Measurements from ENCODE around the gene HMGB2. TPM values are rescaled to one million over a fixed set of nuclear protein-coding genes. Genes with fewer than 3 reads are reported as not detected.

The HMGB2 gene
- total RNA-seq, 1 experiment from 2014 or later, result 326 TPM

GRCh38 chr4:173332963-173333657, 1.0 kb downstream of the HMGB2 start:
- peaks cover 53% of the 10 kb centered on the region for H3K36me3 Mint-ChIP-seq (ENCODE audit: insufficient read depth, unreplicated experiment)
- intact Hi-C loops (cut with micrococcal nuclease; ENCODE audit: unreplicated experiment), result loop anchor here (10.0 kb wide), 1 partner anchor 862 kb away; no protein-coding TSS in a partner anchor
- peak in 1 of 2 experiments; percentile 12 for DNase-seq
- BruUV-seq (replicated peaks), result no TSS peak
- H3K27ac Mint-ChIP-seq (ENCODE audit: unreplicated experiment), result peak overlapping the region; percentile 98
- peaks cover 14% of the 10 kb centered on the region for H3K4me1 ChIP-seq
- H3K9me3 Mint-ChIP-seq (ENCODE audit: unreplicated experiment), result no peaks in the 10 kb centered on the region
- peaks cover 15% of the 10 kb centered on the region for H3K4me1 Mint-ChIP-seq (ENCODE audit: low read depth, unreplicated experiment)
- H3K4me3 Mint-ChIP-seq (ENCODE audit: unreplicated experiment), result peak overlapping the region; percentile 86
- no peaks in the 10 kb centered on the region; the same call in 1 of the 2 replicates for H3K36me3 ChIP-seq (ENCODE audit: control insufficient read depth, insufficient read depth, low read length)
- CTCF ChIA-PET, result interaction anchor here (0.8 to 1.3 kb wide), 2 partner anchors 12 to 37 kb away, joined by 3 read pairs; partner anchors contain the start of gene SAP30
- POLR2A ChIA-PET, result interaction anchor here (3.1 kb wide), 1 partner anchor 38 kb away, joined by 113 read pairs; the partner anchor contains the start of gene SAP30
- no peaks in the 10 kb centered on the region for H3K27me3 Mint-ChIP-seq (ENCODE audit: insufficient read depth, unreplicated experiment)
- H3K9me3 ChIP-seq, result no peaks in the 10 kb centered on the region
- no peaks in the 10 kb centered on the region for H3K27me3 ChIP-seq (replicated peaks; ENCODE audit: control insufficient read depth, insufficient read depth, low read length)
- no peak for TF ChIP-seq CTCF (IDR thresholded peaks at IDR 0.05; ENCODE audit: insufficient read depth in 1 of 2, low read depth in 1 of 2, low read length in 1 of 2, severe bottlenecking in 1 of 2, unreplicated experiment in 1 of 2)
- peak overlapping the region; percentile 84 for H3K4me3 ChIP-seq (ENCODE audit: low read depth, low read length)

- peaks cover 15% of the 10 kb centered on the region for H3K4me1 Mint-ChIP-seq (ENCODE audit: low read depth, unreplicated experiment)
- peak overlapping the region; percentile 86 for H3K4me3 Mint-ChIP-seq (ENCODE audit: unreplicated experiment)
- CTCF ChIA-PET, result no interaction called here
- H3K27me3 Mint-ChIP-seq (ENCODE audit: insufficient read depth, unreplicated experiment), result no peaks in the 10 kb centered on the region
- peaks cover 14% of the 10 kb centered on the region for H3K4me1 ChIP-seq
- BruUV-seq (replicated peaks), result no TSS peak
- H3K9me3 ChIP-seq, result no peaks in the 10 kb centered on the region
- intact Hi-C loops (cut with micrococcal nuclease; ENCODE audit: unreplicated experiment), result loop anchor here (10.0 kb wide), 1 partner anchor 863 kb away; no protein-coding TSS in a partner anchor
- H3K36me3 Mint-ChIP-seq (ENCODE audit: insufficient read depth, unreplicated experiment), result peaks cover 58% of the 10 kb centered on the region
- POLR2A ChIA-PET, result interaction anchor here (1.2 kb wide), 1 partner anchor 38 kb away, joined by 17 read pairs; the partner anchor contains the start of gene SAP30
- H3K27ac Mint-ChIP-seq (ENCODE audit: unreplicated experiment), result peak overlapping the region; percentile 98
- no peak for DNase-seq
- H3K9me3 Mint-ChIP-seq (ENCODE audit: unreplicated experiment), result no peaks in the 10 kb centered on the region
- no peak overlapping the region for H3K4me3 ChIP-seq (ENCODE audit: low read depth, low read length)
- no peaks in the 10 kb centered on the region for H3K27me3 ChIP-seq (replicated peaks; ENCODE audit: control insufficient read depth, insufficient read depth, low read length)
- no peak for TF ChIP-seq CTCF (IDR thresholded peaks at IDR 0.05; ENCODE audit: insufficient read depth in 1 of 2, low read depth in 1 of 2, low read length in 1 of 2, severe bottlenecking in 1 of 2, unreplicated experiment in 1 of 2)
- H3K36me3 ChIP-seq (ENCODE audit: control insufficient read depth, insufficient read depth, low read length), result no peaks in the 10 kb centered on the region; the same call in 1 of the 2 replicates
Observed at GRCh38 chr4:173332021-173332487, 2.1 kb downstream of the HMGB2 start.

- no peak for DNase-seq
- POLR2A ChIA-PET, result interaction anchor here (1.2 kb wide), 2 partner anchors 39 to 40 kb away, joined by 3 to 17 read pairs; partner anchors contain the start of gene SAP30
- H3K36me3 ChIP-seq (ENCODE audit: control insufficient read depth, insufficient read depth, low read length), result no peaks in the 10 kb centered on the region; the same call in 1 of the 2 replicates
- no peaks in the 10 kb centered on the region for H3K27me3 Mint-ChIP-seq (ENCODE audit: insufficient read depth, unreplicated experiment)
- CTCF ChIA-PET, result interaction anchor here (1.0 kb wide), 1 partner anchor 40 kb away, joined by 7 read pairs; the partner anchor contains the start of gene SAP30
- H3K4me1 ChIP-seq, result peaks cover 10% of the 10 kb centered on the region; the same call in 1 of the 2 replicates
- intact Hi-C loops (cut with micrococcal nuclease; ENCODE audit: unreplicated experiment), result loop anchor here (10.0 kb wide), 1 partner anchor 864 kb away; no protein-coding TSS in a partner anchor
- H3K4me3 ChIP-seq (ENCODE audit: low read depth, low read length), result no peak overlapping the region
- no peak for TF ChIP-seq CTCF (IDR thresholded peaks at IDR 0.05; ENCODE audit: insufficient read depth in 1 of 2, low read depth in 1 of 2, low read length in 1 of 2, severe bottlenecking in 1 of 2, unreplicated experiment in 1 of 2)
- BruUV-seq (replicated peaks), result no TSS peak
- H3K36me3 Mint-ChIP-seq (ENCODE audit: insufficient read depth, unreplicated experiment), result peaks cover 58% of the 10 kb centered on the region
- no peaks in the 10 kb centered on the region for H3K9me3 ChIP-seq
- H3K4me1 Mint-ChIP-seq (ENCODE audit: low read depth, unreplicated experiment), result peaks cover 8% of the 10 kb centered on the region
- H3K4me3 Mint-ChIP-seq (ENCODE audit: unreplicated experiment), result no peak overlapping the region
- H3K9me3 Mint-ChIP-seq (ENCODE audit: unreplicated experiment), result no peaks in the 10 kb centered on the region
- no peaks in the 10 kb centered on the region for H3K27me3 ChIP-seq (replicated peaks; ENCODE audit: control insufficient read depth, insufficient read depth, low read length)
- H3K27ac Mint-ChIP-seq (ENCODE audit: unreplicated experiment), result no peak overlapping the region
Observed at GRCh38 chr4:173330590-173330989, 3.6 kb downstream of the HMGB2 start.

Data from Caco-2 (cell line).